Measurements from ENCODE around the gene ASIC4. TPM values are rescaled to one million over a fixed set of nuclear protein-coding genes. Genes with fewer than 3 reads are reported as not detected.

ASIC4 gene
- polyA plus RNA-seq, 1 donor (not counting 4 experiments of a cell fraction or from before 2014, with no cell fraction given), result not detected

- no peak for DNase-seq (ENCODE audit: low read depth, low spot score)
- Histone ChIP-seq H3K36me3 (ENCODE audit: control insufficient read depth in 2 of 2, extremely low read depth in 1 of 2, insufficient read depth in 2 of 2, low read length in 2 of 2) (peaks cover 3 to 15% of the 10 kb centered on the region in 2 experiments), H2AFZ (ENCODE audit: control insufficient read depth, low read length) (no peak overlapping the region), H3K4me2 (ENCODE audit: control insufficient read depth, extremely low read depth, insufficient read depth, low read depth, low read length) (no peak overlapping the region), H3K9me3 (ENCODE audit: control insufficient read depth, low read depth, low read length) (no peaks in the 10 kb centered on the region), H3K9ac (ENCODE audit: control insufficient read depth, extremely low read depth, insufficient read depth, low read length) (no peak overlapping the region), H4K20me1 (ENCODE audit: control insufficient read depth, extremely low read depth, insufficient read depth, low read length) (no peaks in the 10 kb centered on the region), H3K4me3 (ENCODE audit: control insufficient read depth in 2 of 3, extremely low read depth in 1 of 3, insufficient read depth in 2 of 3, low read depth in 1 of 3, low read length in 3 of 3) (no peak overlapping the region), H3K4me1 (ENCODE audit: control insufficient read depth, extremely low read depth, insufficient read depth, low read length) (peaks cover 13% of the 10 kb centered on the region), H3K27me3 (ENCODE audit: control insufficient read depth, extremely low read depth, insufficient read depth, low read length) (no peaks in the 10 kb centered on the region), H3K79me2 (ENCODE audit: control insufficient read depth, insufficient read depth, low read length) (no peaks in the 10 kb centered on the region), H3K27ac (ENCODE audit: control insufficient read depth, insufficient read depth, low read length) (no peak overlapping the region), H3K9me1 (ENCODE audit: control insufficient read depth, extremely low read depth, insufficient read depth, low read length) (no peaks in the 10 kb centered on the region)
- dilution Hi-C loops (cut with MboI; ENCODE audit: extremely low pct_ligation_motif_present, low sequenced_read_pairs), result no loop called here
- TF ChIP-seq CTCF (optimal IDR thresholded peaks at IDR 0.05 in 1 of 3, IDR thresholded peaks at IDR 0.05 in 1 of 3, conservative IDR thresholded peaks at IDR 0.05 in 1 of 3; ENCODE audit: extremely low read depth in 1 of 3, insufficient read depth in 2 of 3, low read length in 3 of 3) (no peak), EZH2 (IDR thresholded peaks at IDR 0.05; ENCODE audit: low read length) (no peak)
- no peak for FAIRE-seq
Measured at GRCh38 chr2:219470429-219470828, 43.9 kb upstream of the ASIC4 start.

- H3K4me1 ChIP-seq (ENCODE audit: control insufficient read depth, extremely low read depth, insufficient read depth, low read length), result peaks cover 12% of the 10 kb centered on the region
- no peak overlapping the region for H3K4me3 ChIP-seq (ENCODE audit: control insufficient read depth in 2 of 3, extremely low read depth in 1 of 3, insufficient read depth in 2 of 3, low read depth in 1 of 3, low read length in 3 of 3)
- H4K20me1 ChIP-seq (ENCODE audit: control insufficient read depth, extremely low read depth, insufficient read depth, low read length), result no peaks in the 10 kb centered on the region
- no peak overlapping the region for H3K9ac ChIP-seq (ENCODE audit: control insufficient read depth, extremely low read depth, insufficient read depth, low read length)
- dilution Hi-C loops (cut with MboI; ENCODE audit: extremely low pct_ligation_motif_present, low sequenced_read_pairs), result no loop called here
- TF ChIP-seq EZH2 (IDR thresholded peaks at IDR 0.05; ENCODE audit: low read length) (no peak), CTCF (optimal IDR thresholded peaks at IDR 0.05 in 1 of 3, IDR thresholded peaks at IDR 0.05 in 1 of 3, conservative IDR thresholded peaks at IDR 0.05 in 1 of 3; ENCODE audit: extremely low read depth in 1 of 3, insufficient read depth in 2 of 3, low read length in 3 of 3) (no peak)
- H3K4me2 ChIP-seq (ENCODE audit: control insufficient read depth, extremely low read depth, insufficient read depth, low read depth, low read length), result no peak overlapping the region
- no peak overlapping the region for H3K27ac ChIP-seq (ENCODE audit: control insufficient read depth, insufficient read depth, low read length)
- peaks cover 3 to 8% of the 10 kb centered on the region in 2 experiments for H3K36me3 ChIP-seq (ENCODE audit: control insufficient read depth in 2 of 2, extremely low read depth in 1 of 2, insufficient read depth in 2 of 2, low read length in 2 of 2)
- no peaks in the 10 kb centered on the region for H3K27me3 ChIP-seq (ENCODE audit: control insufficient read depth, extremely low read depth, insufficient read depth, low read length)
- FAIRE-seq (no peak), DNase-seq (ENCODE audit: low read depth, low spot score) (no peak)
- no peaks in the 10 kb centered on the region for H3K9me3 ChIP-seq (ENCODE audit: control insufficient read depth, low read depth, low read length)
- H3K79me2 ChIP-seq (ENCODE audit: control insufficient read depth, insufficient read depth, low read length), result no peaks in the 10 kb centered on the region
- H3K9me1 ChIP-seq (ENCODE audit: control insufficient read depth, extremely low read depth, insufficient read depth, low read length), result no peaks in the 10 kb centered on the region
- no peak overlapping the region for H2AFZ ChIP-seq (ENCODE audit: control insufficient read depth, low read length)
Measured at GRCh38 chr2:219471476-219472371, 42.6 kb upstream of the ASIC4 start.
